K562 treated with DMSO at 1 percent for 24 hours (cell line): ENCODE data around the gene ENPP3. TPM values are rescaled to one million over a fixed set of nuclear protein-coding genes. Genes with fewer than 3 reads are reported as not detected.

Source experiments
- total RNA-seq: library from RNA; unstranded; fragments of 300-600 nt; gene quantifications from 2 replicates; pipeline ENCODE4 v1.2.3, GENCODE V29; 2022; ENCODE audit warnings: low read depth; ENCODE audit not compliant: insufficient read depth

The ENPP3 gene
- total RNA-seq: 1.6 and 1.7 TPM in 2 replicates

GRCh38 chr6:131636880-131637792, at the start of gene ENPP3:
Gene ENPP3 (plus strand): TSS chr6:131637302. CDS start chr6:131637385, 83 bp downstream.

GRCh38 chr6:131627724-131628682, 9.1 kb upstream of the ENPP3 start, which contains the start of gene MED23:
Gene MED23 (minus strand): TSS chr6:131628242. CDS start chr6:131628049, 193 bp downstream.

GRCh38 chr6:131710917-131711316, 73.8 kb downstream of the ENPP3 start, which contains the start of gene CTAGE9:
Gene CTAGE9 (minus strand): TSS chr6:131711017. CDS start chr6:131711017, 0 bp downstream.

Other genes with a start within 250 kb of the ENPP3 start
- not detected in 2 replicates for gene ARG1, start 64.1 kb upstream of the ENPP3 start, total RNA-seq
- gene MED23, start 9.1 kb upstream of the ENPP3 start, total RNA-seq: 9.1 and 11.5 TPM in 2 replicates
- not detected in 2 replicates for gene OR2A4, start 64.1 kb downstream of the ENPP3 start, total RNA-seq
- not detected in 2 replicates for gene CTAGE9, start 73.7 kb downstream of the ENPP3 start, total RNA-seq
- gene ENPP1, start 170.7 kb downstream of the ENPP3 start, total RNA-seq: 0.19 TPM in 1 of 2 replicates, not detected in the other